ENCODE results near the gene IHH. TPM values are rescaled to one million over a fixed set of nuclear protein-coding genes. Genes with fewer than 3 reads are reported as not detected.

The IHH gene
- total and polyA plus RNA-seq, 9 of the 15 experiments (the other 6 are each of a cell fraction or from before 2014, with no cell fraction given) = 0.07 TPM; not detected in 8

DNA sequence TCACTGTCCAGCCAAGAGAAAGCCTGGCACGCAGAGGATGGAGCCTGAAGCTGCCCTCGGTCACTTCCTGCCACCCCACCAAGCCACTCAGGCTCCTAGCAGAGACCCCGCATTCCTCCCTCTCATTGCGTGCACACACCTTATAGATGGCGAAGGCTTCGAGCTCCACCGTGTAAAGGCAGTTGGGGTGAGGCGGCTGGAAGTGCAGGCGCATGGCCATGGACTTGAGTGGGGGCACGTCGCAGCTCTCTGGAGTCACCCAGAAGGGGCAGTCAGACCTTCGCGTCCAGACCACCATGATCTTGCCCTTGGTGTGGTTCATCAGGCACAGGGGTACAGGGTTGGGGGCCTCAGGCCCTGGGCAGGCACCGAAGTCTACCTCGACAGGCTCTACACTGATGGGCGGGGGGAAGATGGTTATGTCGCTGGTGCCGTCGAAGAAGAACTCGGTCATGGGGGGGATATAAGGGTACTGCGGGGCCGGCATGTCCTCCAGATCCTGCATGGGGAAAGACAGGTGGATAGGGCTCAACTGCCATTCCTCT lies 33.1 kb downstream of the IHH start (continued):
- TF ChIP-seq, protein P1, sequence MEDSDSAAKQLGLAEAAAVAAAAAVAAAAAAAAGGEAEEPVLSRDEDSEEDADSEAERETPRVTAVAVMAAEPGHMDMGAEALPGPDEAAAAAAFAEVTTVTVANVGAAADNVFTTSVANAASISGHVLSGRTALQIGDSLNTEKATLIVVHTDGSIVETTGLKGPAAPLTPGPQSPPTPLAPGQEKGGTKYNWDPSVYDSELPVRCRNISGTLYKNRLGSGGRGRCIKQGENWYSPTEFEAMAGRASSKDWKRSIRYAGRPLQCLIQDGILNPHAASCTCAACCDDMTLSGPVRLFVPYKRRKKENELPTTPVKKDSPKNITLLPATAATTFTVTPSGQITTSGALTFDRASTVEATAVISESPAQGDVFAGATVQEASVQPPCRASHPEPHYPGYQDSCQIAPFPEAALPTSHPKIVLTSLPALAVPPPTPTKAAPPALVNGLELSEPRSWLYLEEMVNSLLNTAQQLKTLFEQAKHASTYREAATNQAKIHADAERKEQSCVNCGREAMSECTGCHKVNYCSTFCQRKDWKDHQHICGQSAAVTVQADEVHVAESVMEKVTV (CRISPR knock-in tag; IDR thresholded peaks at IDR 0.05) = no peak
- TF ChIP-seq BRCA1 (IDR thresholded peaks at IDR 0.05) (no peak), BRCA1 (CRISPR knock-in tag; IDR thresholded peaks at IDR 0.05) (no peak), BRF2 (IDR thresholded peaks at IDR 0.05; ENCODE audit: borderline replicate concordance, insufficient read depth, insufficient read length) (no peak), BRD9 (IDR thresholded peaks at IDR 0.05; ENCODE audit: low read depth, partially characterized antibody) (no peak), CUX1 (CRISPR knock-in tag; IDR thresholded peaks at IDR 0.05) (no peak), MXI1 (IDR thresholded peaks at IDR 0.05; ENCODE audit: low read depth, low read length) (no peak), FOSL1 (tag; conservative IDR thresholded peaks at IDR 0.05) (no peak), SMARCB1 (IDR thresholded peaks at IDR 0.05; ENCODE audit: insufficient read length, low read depth) (no peak), KHSRP (IDR thresholded peaks at IDR 0.05) (no peak), HDAC2 (IDR thresholded peaks at IDR 0.05) (no peak), CBX2 (IDR thresholded peaks at IDR 0.05; ENCODE audit: insufficient read depth, low read length, poor library complexity, severe bottlenecking) (no peak)
- TF ChIP-seq, protein P2, sequence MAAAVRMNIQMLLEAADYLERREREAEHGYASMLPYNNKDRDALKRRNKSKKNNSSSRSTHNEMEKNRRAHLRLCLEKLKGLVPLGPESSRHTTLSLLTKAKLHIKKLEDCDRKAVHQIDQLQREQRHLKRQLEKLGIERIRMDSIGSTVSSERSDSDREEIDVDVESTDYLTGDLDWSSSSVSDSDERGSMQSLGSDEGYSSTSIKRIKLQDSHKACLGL (CRISPR knock-in tag; IDR thresholded peaks at IDR 0.05; ENCODE audit: borderline replicate concordance, poor library complexity, severe bottlenecking) = no peak
- TF ChIP-seq, protein P3, sequence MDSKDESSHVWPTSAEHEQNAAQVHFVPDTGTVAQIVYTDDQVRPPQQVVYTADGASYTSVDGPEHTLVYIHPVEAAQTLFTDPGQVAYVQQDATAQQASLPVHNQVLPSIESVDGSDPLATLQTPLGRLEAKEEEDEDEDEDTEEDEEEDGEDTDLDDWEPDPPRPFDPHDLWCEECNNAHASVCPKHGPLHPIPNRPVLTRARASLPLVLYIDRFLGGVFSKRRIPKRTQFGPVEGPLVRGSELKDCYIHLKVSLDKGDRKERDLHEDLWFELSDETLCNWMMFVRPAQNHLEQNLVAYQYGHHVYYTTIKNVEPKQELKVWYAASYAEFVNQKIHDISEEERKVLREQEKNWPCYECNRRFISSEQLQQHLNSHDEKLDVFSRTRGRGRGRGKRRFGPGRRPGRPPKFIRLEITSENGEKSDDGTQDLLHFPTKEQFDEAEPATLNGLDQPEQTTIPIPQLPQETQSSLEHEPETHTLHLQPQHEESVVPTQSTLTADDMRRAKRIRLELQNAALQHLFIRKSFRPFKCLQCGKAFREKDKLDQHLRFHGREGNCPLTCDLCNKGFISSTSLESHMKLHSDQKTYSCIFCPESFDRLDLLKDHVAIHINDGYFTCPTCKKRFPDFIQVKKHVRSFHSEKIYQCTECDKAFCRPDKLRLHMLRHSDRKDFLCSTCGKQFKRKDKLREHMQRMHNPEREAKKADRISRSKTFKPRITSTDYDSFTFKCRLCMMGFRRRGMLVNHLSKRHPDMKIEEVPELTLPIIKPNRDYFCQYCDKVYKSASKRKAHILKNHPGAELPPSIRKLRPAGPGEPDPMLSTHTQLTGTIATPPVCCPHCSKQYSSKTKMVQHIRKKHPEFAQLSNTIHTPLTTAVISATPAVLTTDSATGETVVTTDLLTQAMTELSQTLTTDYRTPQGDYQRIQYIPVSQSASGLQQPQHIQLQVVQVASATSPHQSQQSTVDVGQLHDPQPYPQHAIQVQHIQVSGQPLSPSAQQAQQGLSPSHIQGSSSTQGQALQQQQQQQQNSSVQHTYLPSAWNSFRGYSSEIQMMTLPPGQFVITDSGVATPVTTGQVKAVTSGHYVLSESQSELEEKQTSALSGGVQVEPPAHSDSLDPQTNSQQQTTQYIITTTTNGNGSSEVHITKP (IDR thresholded peaks at IDR 0.05; ENCODE audit: partially characterized antibody) = no peak
